ENCODE results near the gene PITX3. TPM values are rescaled to one million over a fixed set of nuclear protein-coding genes. Genes with fewer than 3 reads are reported as not detected.

The PITX3 gene
- total and polyA plus RNA-seq, 9 of the 15 experiments (the other 6 are each of a cell fraction or from before 2014, with no cell fraction given) = 0.30 to 0.98 (median 0.95) TPM; not detected in 6

DNA sequence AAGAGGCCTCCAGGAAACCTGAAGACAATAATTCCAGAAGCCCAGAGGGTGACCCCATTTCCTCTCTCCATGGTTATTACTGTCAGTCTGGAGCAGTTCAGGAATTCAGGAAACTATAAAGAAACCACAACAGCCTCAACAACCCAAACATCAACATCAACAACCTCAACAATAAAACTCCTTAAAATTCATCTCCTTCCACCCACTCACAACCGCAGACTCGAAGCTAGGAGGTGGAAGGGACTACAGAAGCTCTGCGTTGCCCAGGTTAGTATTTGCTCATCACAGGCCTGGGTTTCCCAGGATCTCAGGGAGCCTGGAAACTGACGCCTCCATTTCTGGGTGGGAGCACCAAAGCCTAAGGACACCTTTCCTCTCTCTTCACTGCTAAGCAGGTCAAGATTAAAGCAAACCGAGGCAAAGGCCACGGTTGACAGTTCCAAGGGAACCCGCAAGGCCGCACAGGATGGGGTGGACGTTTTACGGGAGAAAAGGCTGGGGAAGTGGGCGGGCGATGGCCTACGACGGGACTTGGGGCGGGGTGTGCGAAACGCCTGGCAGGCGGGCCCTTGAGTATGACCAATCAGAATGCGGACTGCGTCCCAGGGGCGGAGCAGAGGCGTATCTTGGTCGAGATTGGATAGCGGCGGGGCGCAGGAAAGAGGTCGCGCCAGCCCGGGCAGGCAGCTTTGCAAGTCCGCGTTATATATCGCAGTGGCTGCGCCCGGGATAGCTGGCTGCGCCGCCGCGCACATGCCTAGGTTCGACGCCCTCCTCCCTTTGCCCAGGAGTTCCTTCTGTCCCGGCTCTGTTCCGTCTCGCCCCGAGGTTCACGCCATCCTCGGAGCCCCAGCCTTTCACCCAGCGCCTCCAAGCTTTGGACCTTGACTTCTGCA lies 15.4 kb downstream of the PITX3 start, which contains the start of gene ELOVL3:
Gene ELOVL3 (plus strand): TSS at position 654 of the 896 bp plus-strand sequence. CDS start 250 bp downstream, outside the sequence.
- Histone ChIP-seq H3K4me2 (ENCODE audit: insufficient read depth, low read length) (peak within 1 kb of the TSS; percentile 75), H3K9me1 (ENCODE audit: control insufficient read depth, insufficient read depth, low read length) (no peaks in the 10 kb centered on the region), H3K36me3 (ENCODE audit: control insufficient read depth, insufficient read depth, low read length) (no peaks in the 10 kb centered on the region), H3K79me2 (ENCODE audit: control insufficient read depth, insufficient read depth, low read length) (no peaks in the 10 kb centered on the region), H4K20me1 (replicated peaks; ENCODE audit: control insufficient read depth, insufficient read depth, low read length) (no peaks in the 10 kb centered on the region), H3K4me3 (peak within 1 kb of the TSS; percentile 28), H3K27me3 (ENCODE audit: control insufficient read depth in 2 of 2, insufficient read depth in 2 of 2, low read length in 2 of 2) (peaks cover 3 to 5% of the 10 kb centered on the region in 2 experiments; a peak in 2 of 5 replicates), H3K9me3 (replicated peaks; ENCODE audit: control insufficient read depth, insufficient read depth, low read depth, low read length) (no peaks in the 10 kb centered on the region), H2AFZ (ENCODE audit: low read depth, low read length) (peak within 1 kb of the TSS; percentile 94), H3K4me1 (replicated peaks in 1 of 2; ENCODE audit: control insufficient read depth in 2 of 2, insufficient read depth in 2 of 2, low read length in 2 of 2) (peaks cover 11 to 22% of the 10 kb centered on the region in 2 experiments; a peak in 4 of 5 replicates), H3K27ac (ENCODE audit: extremely low read depth, low read depth, low read length) (peak within 1 kb of the TSS; percentile 23; the same call in 1 of the 3 replicates), H3K9ac (ENCODE audit: insufficient read depth in 1 of 2, low read depth in 2 of 2, low read length in 2 of 2) (peak within 1 kb of the TSS; percentile 50 to 86; a peak in 3 of 4 replicates)
- FAIRE-seq (peak; percentile 89), DNase-seq (ENCODE audit: extremely low read depth in 1 of 4, low spot score in 3 of 4) (peak; percentile 95 to 99 (median 98)), ATAC-seq (peak; percentile 97)
- in situ Hi-C loops (cut with MboI) = loop anchor here (5.0 to 25.0 kb wide), 2 partner anchors 121 to 361 kb away; no protein-coding TSS in a partner anchor
- BruUV-seq (replicated peaks) = no TSS peak
- WGBS (ENCODE audit: insufficient coverage, low coverage, missing lambda C conversion rate) = 3% methylated on average over 40 of the region's 47 CpGs
- CTCF ChIA-PET (ENCODE audit: low intra/inter-chr PET ratio) = interaction anchor here (0.5 kb wide), 1 partner anchor 63 kb away, joined by 3 read pairs; no protein-coding TSS in a partner anchor
- intact Hi-C loops (cut with micrococcal nuclease) = no loop called here
- POLR2A ChIA-PET = interaction anchor here (0.6 to 1.7 kb wide), 5 partner anchors 12 to 70 kb away, joined by 3 to 10 read pairs (median 4); partner anchors contain the start of gene PITX3
- TF ChIP-seq ZNF79 (CRISPR knock-in tag; IDR thresholded peaks at IDR 0.05; ENCODE audit: low read depth) (no peak), ZNF507 (tag; conservative IDR thresholded peaks at IDR 0.05) (no peak), RAD21 (CRISPR knock-in tag; conservative IDR thresholded peaks at IDR 0.05 in 1 of 2, IDR thresholded peaks at IDR 0.05 in 1 of 2) (no peak), SP2 (IDR thresholded peaks at IDR 0.05; ENCODE audit: extremely low read depth, low read depth, low read length, poor library complexity, severe bottlenecking) (no peak), IRF9 (tag; IDR thresholded peaks at IDR 0.05) (no peak), MYC (IDR thresholded peaks at IDR 0.05; ENCODE audit: low read depth, low read length) (no peak), MYC (CRISPR knock-in tag; IDR thresholded peaks at IDR 0.05; ENCODE audit: borderline replicate concordance, low read depth) (no peak), TBL1XR1 (IDR thresholded peaks at IDR 0.05; ENCODE audit: low read length in 2 of 2) (no peak), DNMT1 (IDR thresholded peaks at IDR 0.05) (no peak), NFIX (CRISPR knock-in tag; IDR thresholded peaks at IDR 0.05; ENCODE audit: low read depth) (no peak), MYBL2 (IDR thresholded peaks at IDR 0.05; ENCODE audit: low read depth) (no peak), MYBL2 (CRISPR knock-in tag; IDR thresholded peaks at IDR 0.05; ENCODE audit: borderline replicate concordance) (no peak), ETV6 (IDR thresholded peaks at IDR 0.05; ENCODE audit: borderline replicate concordance in 1 of 2, low read depth in 2 of 2, low read length in 1 of 2) (no peak), ETV6 (CRISPR knock-in tag; IDR thresholded peaks at IDR 0.05; ENCODE audit: borderline replicate concordance) (no peak), ZNF165 (CRISPR knock-in tag; IDR thresholded peaks at IDR 0.05; ENCODE audit: borderline replicate concordance) (no peak), POLR2A (conservative IDR thresholded peaks at IDR 0.05) (0 out of 2 replicates have a peak, but pooled peaks have one; percentile 43), PHF21A (IDR thresholded peaks at IDR 0.05; ENCODE audit: borderline replicate concordance, low read depth) (no peak), CBX8 (IDR thresholded peaks at IDR 0.05; ENCODE audit: borderline replicate concordance, extremely low read depth, low read depth, low read length, poor library complexity, severe bottlenecking) (no peak), MAZ (CRISPR knock-in tag; conservative IDR thresholded peaks at IDR 0.05 in 1 of 2, IDR thresholded peaks at IDR 0.05 in 1 of 2) (peak in 1 of 2 experiments; percentile 48; a peak in 2 of 4 replicates), PHF20 (IDR thresholded peaks at IDR 0.05; ENCODE audit: partially characterized antibody) (peak; percentile 19), HSF4 (CRISPR knock-in tag; IDR thresholded peaks at IDR 0.05; ENCODE audit: borderline replicate concordance) (no peak)
